ENCODE data around the gene SYDE1.

- TF ChIP-seq CTCF (IDR thresholded peaks at IDR 0.05): no peak
- TF ChIP-seq POLR2A (IDR thresholded peaks at IDR 0.05): no peak
Observed at GRCh38 chr19:15118789-15119494, 11.7 kb downstream of the SYDE1 start.
